Esophagus (tissue), 2 donors: ENCODE data around the gene ARSB. TPM values are rescaled to one million over a fixed set of nuclear protein-coding genes. Genes with fewer than 3 reads are reported as not detected.

Experiments used
- H3K27ac ChIP-seq, 2 donors: one replicate each; pipeline ENCODE4 v1.5.1; 2013; ENCODE audit warnings: low read depth in 2 of 2, mild to moderate bottlenecking in 2 of 2, inconsistent platforms in 1 of 2, low read length in 1 of 2, moderate library complexity in 1 of 2
- H3K27me3 ChIP-seq, 2 donors: one replicate each; pipeline ENCODE4 v1.6.1; 2013; ENCODE audit warnings: low read length in 2 of 2, control low read depth in 1 of 2, mild to moderate bottlenecking in 1 of 2; ENCODE audit not compliant: insufficient read depth in 2 of 2, control insufficient read depth in 1 of 2
- H3K36me3 ChIP-seq, 2 donors: one replicate each; pipeline ENCODE4 v1.6.1; 2013; ENCODE audit warnings: low read length in 1 of 2; ENCODE audit not compliant: control insufficient read depth in 2 of 2, insufficient read depth in 2 of 2
- H3K4me1 ChIP-seq, 2 donors: one replicate each; pipeline ENCODE4 v1.6.1; 2013; ENCODE audit warnings: low read length in 1 of 2; ENCODE audit not compliant: control insufficient read depth in 2 of 2, insufficient read depth in 2 of 2
- H3K4me3 ChIP-seq, 2 donors: one replicate each; pipeline ENCODE4 v1.5.1; 2013; ENCODE audit warnings: low read length in 2 of 2, mild to moderate bottlenecking in 2 of 2, low read depth in 1 of 2, moderate library complexity in 1 of 2
- H3K9me3 ChIP-seq, 2 donors: one replicate each; pipeline ENCODE4 v1.6.1; 2013; ENCODE audit warnings: mild to moderate bottlenecking in 2 of 2, low read depth in 1 of 2, low read length in 1 of 2, moderate library complexity in 1 of 2; ENCODE audit not compliant: control insufficient read depth in 2 of 2, insufficient read depth in 1 of 2
- WGBS, 2 donors: extraction: QIAGEN DNeasy Blood & Tissue Kit; methylation state at CpG; one replicate each; pipeline ENCODE4 v1.1.7; 2013; 5-methylcytosine and 5-hydroxymethylcytosine counted together
- polyA plus RNA-seq, 2 donors: library from polyadenylated mRNA; stranded (reverse); fragments of 200-250 nt; gene quantifications; one replicate each; pipeline ENCODE4 v1.2.3, GENCODE V29; 2013
- donor health status: healthy with polysubstance abuse.
- donor health status: Bipolar disorder and iron deficiency.

ARSB gene
- polyA plus RNA-seq, 2 donors: 0.61 to 1.7 TPM

GRCh38 chr5:78968781-78969180 is 16.3 kb downstream of the ARSB start:
- no peaks in the 10 kb centered on the region for H3K27me3 ChIP-seq
- no peaks in the 10 kb centered on the region for H3K9me3 ChIP-seq
- no peaks in the 10 kb centered on the region for H3K36me3 ChIP-seq
- H3K4me1 ChIP-seq: no peaks in the 10 kb centered on the region
- WGBS, 2 donors: 95 to 97% methylated on average over 5 of the region's 5 CpGs
- H3K27ac ChIP-seq: no peak overlapping the region
- H3K4me3 ChIP-seq: no peak overlapping the region

DNA sequence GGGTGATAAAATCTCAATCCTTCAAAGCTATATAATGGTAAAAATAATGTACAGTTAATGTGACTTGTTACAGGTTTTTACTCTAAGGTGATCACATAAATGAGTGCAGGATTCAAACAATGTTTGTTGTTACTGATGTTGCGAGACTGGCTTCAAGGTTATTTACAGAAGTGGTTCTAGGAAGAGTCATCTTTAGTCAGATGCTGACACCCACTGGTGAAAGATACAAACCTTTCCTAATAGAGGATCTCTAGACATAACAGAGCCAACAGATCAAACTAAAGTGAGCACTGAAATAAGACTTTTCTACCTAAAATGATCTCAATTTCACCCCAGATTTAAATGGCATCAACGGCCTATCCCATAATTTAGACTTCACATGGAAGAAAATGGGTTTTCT is 20.2 kb downstream of the ARSB start:
- WGBS, 2 donors: 68 to 73% methylated on average over 2 of the region's 2 CpGs
- H3K9me3 ChIP-seq: no peaks in the 10 kb centered on the region

GRCh38 chr5:78961743-78962142 is 23.4 kb downstream of the ARSB start:
- no peak overlapping the region for H3K27ac ChIP-seq
- H3K4me1 ChIP-seq: no peaks in the 10 kb centered on the region
- H3K27me3 ChIP-seq: no peaks in the 10 kb centered on the region
- no peaks in the 10 kb centered on the region for H3K9me3 ChIP-seq
- no peak overlapping the region for H3K4me3 ChIP-seq
- 84 to 94% methylated on average over 1 of the region's 1 CpG for WGBS, 2 donors
- no peaks in the 10 kb centered on the region for H3K36me3 ChIP-seq

More for the DNA sequence above, 20.2 kb downstream of the ARSB start:
- Histone ChIP-seq H3K27ac (no peak overlapping the region), H3K4me3 (no peak overlapping the region), H3K27me3 (no peaks in the 10 kb centered on the region), H3K4me1 (no peaks in the 10 kb centered on the region), H3K36me3 (no peaks in the 10 kb centered on the region)

DNA sequence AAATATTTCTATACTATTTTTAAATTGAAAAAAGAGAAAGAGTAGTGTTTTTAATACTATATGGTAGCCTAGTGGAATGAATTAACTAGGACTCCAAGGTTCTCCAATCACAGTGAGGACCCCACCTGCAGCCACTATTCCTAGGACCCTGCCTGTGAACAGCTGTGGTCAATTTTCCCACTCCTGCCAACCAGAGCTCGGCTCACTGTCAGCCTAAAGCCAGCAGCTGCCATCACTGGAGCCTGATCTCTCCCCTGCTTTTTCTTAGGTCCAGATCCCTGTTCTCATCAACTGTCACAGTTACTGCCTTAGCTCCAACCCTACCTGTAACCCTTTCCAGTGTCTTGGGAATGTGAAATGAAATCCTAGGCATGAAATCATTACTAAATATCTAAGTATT is 25.3 kb downstream of the ARSB start:
- WGBS, 2 donors: 83 to 85% methylated on average over 1 of the region's 1 CpG
- H3K36me3 ChIP-seq: no peaks in the 10 kb centered on the region
- no peak overlapping the region for H3K4me3 ChIP-seq
- H3K27me3 ChIP-seq: no peaks in the 10 kb centered on the region
- H3K27ac ChIP-seq: no peak overlapping the region
- no peaks in the 10 kb centered on the region for H3K9me3 ChIP-seq
- no peaks in the 10 kb centered on the region for H3K4me1 ChIP-seq

DNA sequence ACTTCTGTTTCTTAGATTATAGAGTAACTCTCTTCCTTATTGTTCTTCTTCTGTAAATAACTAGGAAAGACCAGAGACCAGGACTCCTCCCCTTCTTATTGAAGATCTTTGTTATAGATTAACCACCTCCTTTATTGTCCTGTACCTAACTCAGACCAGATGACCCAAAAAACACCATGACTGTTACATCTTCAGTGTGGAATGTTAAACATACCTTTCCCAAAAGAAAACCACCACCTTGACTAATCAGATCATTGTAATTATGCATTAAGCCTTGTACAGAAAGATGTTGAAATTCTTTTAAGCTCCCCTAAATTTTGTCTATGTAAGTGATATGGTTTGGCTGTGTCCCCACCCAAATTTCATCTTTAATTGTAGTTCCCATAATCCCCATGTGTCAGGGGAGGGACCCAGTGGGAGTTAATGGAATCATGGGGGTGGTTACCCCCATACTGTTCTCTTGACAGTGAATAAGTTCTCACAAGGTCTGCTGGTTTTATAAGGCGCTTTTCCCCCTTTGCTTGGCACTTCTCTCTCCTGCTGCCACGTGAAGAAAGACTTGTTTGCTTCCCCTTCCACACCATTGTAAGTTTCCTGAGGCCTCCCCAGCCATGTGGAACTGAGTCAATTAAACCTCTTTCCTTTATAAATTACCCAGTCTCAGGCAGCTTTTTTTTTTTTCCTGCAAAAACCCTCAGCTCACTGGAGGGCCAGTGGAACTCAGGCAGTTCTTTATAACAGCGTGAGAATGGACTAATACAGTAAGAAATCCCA is 26.3 kb downstream of the ARSB start:
- Histone ChIP-seq H3K27me3 (no peaks in the 10 kb centered on the region), H3K4me3 (no peak overlapping the region), H3K9me3 (no peaks in the 10 kb centered on the region), H3K27ac (no peak overlapping the region), H3K4me1 (no peaks in the 10 kb centered on the region), H3K36me3 (no peaks in the 10 kb centered on the region)
- 64 to 67% methylated on average over 3 of the region's 3 CpGs for WGBS, 2 donors

DNA sequence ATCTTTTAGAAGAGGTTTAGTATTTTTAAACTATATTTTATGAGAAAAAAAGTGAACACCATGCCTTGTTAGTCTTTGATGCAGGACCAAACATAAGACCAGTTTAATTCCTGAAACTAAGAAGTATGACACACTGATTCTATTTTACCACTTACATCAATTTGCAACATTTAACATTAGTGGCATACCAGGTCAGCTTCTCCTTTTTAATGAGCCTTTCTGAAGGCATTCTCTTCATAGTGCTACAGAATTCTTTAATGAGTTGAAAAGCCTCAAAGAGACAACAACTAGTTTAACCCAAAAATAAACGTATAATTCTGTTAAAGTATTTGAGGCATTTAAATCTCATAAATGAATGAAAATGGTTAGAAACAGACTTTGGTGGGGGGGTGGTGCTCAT is 28.2 kb downstream of the ARSB start:
- Histone ChIP-seq H3K9me3 (no peaks in the 10 kb centered on the region), H3K4me3 (no peak overlapping the region), H3K27me3 (no peaks in the 10 kb centered on the region), H3K27ac (no peak overlapping the region), H3K4me1 (no peaks in the 10 kb centered on the region), H3K36me3 (no peaks in the 10 kb centered on the region)
- 82% methylated on average over 1 of the region's 1 CpG for WGBS, 2 donors

- Histone ChIP-seq H3K9me3 (no peaks in the 10 kb centered on the region), H3K4me3 (no peak overlapping the region), H3K27me3 (no peaks in the 10 kb centered on the region), H3K4me1 (no peaks in the 10 kb centered on the region), H3K36me3 (no peaks in the 10 kb centered on the region), H3K27ac (no peak overlapping the region)
- 71 to 82% methylated on average over 4 of the region's 4 CpGs for WGBS, 2 donors
Observed at GRCh38 chr5:78953092-78953800, 31.9 kb downstream of the ARSB start.

DNA sequence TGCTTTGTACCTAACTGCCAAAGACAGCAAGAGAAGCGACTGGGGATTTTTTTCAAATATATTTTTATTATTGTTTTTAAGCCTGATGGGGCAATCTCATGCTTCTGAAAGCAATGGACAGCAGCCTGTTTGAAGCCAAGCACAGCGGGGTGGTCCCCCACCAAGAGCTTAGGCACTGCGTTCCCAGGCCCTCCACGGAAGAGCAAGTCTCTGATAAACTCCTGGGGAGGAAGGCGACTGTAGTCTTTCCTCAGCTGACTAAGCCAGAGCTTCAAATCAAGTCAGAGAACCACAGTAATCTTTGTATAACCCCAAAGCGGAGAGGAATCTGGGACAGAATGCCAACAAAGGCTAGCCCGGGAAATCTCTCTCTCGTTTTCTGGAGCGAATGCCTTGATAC is 54.4 kb downstream of the ARSB start:
- no peaks in the 10 kb centered on the region for H3K4me1 ChIP-seq
- H3K27ac ChIP-seq: no peak overlapping the region
- WGBS, 2 donors: 81 to 83% methylated on average over 9 of the region's 9 CpGs

GRCh38 chr5:78929833-78930232 is 55.3 kb downstream of the ARSB start:
- WGBS, 2 donors: 80 to 90% methylated on average over 4 of the region's 4 CpGs
- H3K36me3 ChIP-seq: no peaks in the 10 kb centered on the region
- no peaks in the 10 kb centered on the region for H3K27me3 ChIP-seq
- no peak overlapping the region for H3K4me3 ChIP-seq
- no peaks in the 10 kb centered on the region for H3K9me3 ChIP-seq
- no peaks in the 10 kb centered on the region for H3K4me1 ChIP-seq
- H3K27ac ChIP-seq: no peak overlapping the region

More for the DNA sequence above, 54.4 kb downstream of the ARSB start:
- Histone ChIP-seq H3K9me3 (no peaks in the 10 kb centered on the region), H3K4me3 (no peak overlapping the region), H3K27me3 (no peaks in the 10 kb centered on the region), H3K36me3 (no peaks in the 10 kb centered on the region)
